ENCODE measurements around the gene ZNF862. TPM values are rescaled to one million over a fixed set of nuclear protein-coding genes. Genes with fewer than 3 reads are reported as not detected.

The ZNF862 gene
- 25.5 TPM for polyA plus RNA-seq (2013)

DNA sequence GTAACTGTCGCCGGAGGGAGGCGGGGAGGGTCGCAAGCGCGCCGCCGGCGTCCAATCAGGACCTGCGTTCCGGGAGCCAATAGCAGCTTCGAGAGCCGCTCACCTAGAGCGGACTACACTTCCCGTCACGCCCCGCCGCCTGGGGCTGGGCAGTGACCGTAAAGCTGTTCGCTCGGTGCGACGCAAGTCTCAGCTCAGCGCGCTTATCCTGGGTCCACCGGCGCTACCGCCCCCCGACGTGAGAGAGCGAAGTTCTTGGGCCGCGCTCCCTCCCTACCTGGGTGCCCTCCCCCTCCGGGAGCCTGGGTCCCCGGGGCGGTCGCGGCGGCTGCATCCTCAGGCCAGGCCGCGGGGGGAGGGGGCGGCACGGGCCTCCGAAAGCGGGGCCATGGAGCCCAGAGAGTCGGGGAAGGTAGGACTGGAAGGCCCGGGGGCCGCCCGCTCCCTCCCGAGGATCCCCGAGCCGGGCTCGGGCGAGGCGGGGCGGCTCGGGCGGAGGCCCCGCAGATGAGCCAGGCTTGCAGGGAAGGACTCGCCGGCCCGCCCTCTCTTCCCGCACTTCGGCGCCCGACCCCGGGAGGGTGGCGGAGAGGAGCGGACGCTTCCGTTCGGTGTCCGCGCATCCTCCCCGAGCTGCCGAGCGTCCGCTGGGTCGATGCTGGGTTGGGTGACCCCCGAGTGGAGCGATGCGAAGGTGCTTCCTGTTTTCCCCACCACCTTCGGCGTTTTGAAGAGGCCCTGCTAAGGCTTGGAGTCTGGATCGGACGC, at the start of gene ZNF862:
Gene ZNF862, plus strand, starts transcription at position 152 of the 768 bp plus-strand sequence. Its CDS starts 237 bp downstream, at position 389.
- DNase-seq = peak; percentile 98 to 99 (median 99)
- 0% methylated on average over 71 of the region's 86 CpGs for WGBS (ENCODE audit: insufficient coverage)
- Histone ChIP-seq H3K27me3 (replicated peaks in 2 of 5; ENCODE audit: control insufficient read depth in 4 of 5, insufficient read depth in 5 of 5, low read length in 4 of 5) (no peaks in the 10 kb centered on the region), H3K36me3 (ENCODE audit: control insufficient read depth in 4 of 4, insufficient read depth in 4 of 4, low read length in 3 of 4) (no peaks in the 10 kb centered on the region), H3K27ac (ENCODE audit: insufficient read depth in 1 of 2, low read depth in 1 of 2, low read length in 2 of 2, poor library complexity in 1 of 2, severe bottlenecking in 2 of 2) (peak within 1 kb of the TSS in 1 of 2 experiments; percentile 69), H3K4me3 (ENCODE audit: control insufficient read depth in 1 of 7, extremely low read depth in 1 of 7, insufficient read depth in 4 of 7, low read depth in 2 of 7, low read length in 6 of 7) (peak within 1 kb of the TSS; percentile 81 to 93 (median 88)), H3K9me3 (ENCODE audit: control extremely low read depth in 1 of 5, control insufficient read depth in 4 of 5, insufficient read depth in 2 of 5, low read depth in 1 of 5, low read length in 4 of 5) (no peaks in the 10 kb centered on the region), H3K4me1 (ENCODE audit: control extremely low read depth in 1 of 4, control insufficient read depth in 4 of 4, insufficient read depth in 4 of 4, low read length in 3 of 4) (peaks cover 2 to 12% (median 8%) of the 10 kb centered on the region in 4 experiments)
- CTCF ChIA-PET = interaction anchor here (0.9 to 3.2 kb wide), 7 partner anchors 9 to 32 kb away, joined by 3 to 18 read pairs (median 4); no protein-coding TSS in a partner anchor
- POLR2A ChIA-PET = interaction anchor here (0.9 to 1.4 kb wide), 2 partner anchors 29 to 31 kb away, joined by 3 read pairs; no protein-coding TSS in a partner anchor

DNA sequence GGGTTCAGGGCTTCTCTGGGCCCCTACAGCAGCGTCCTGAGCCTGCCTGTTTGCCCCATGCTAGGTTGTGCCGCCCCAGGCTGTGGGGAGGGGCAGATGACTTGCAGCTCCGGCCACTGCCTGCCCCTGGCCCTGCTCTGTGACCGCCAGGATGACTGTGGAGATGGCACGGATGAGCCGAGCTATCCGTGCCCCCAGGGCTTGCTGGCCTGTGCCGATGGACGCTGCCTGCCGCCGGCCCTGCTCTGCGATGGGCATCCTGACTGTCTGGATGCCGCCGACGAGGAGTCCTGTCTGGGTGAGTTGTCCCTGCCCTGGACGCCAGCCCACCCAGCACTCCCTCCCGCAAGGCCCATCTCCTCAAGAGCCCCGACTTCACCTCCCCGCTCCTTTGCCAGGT, 49.1 kb upstream of the ZNF862 start:
- no peak for DNase-seq
- Histone ChIP-seq H3K27me3 (replicated peaks in 2 of 5; ENCODE audit: control insufficient read depth in 4 of 5, insufficient read depth in 5 of 5, low read length in 4 of 5) (peaks cover 0 to 24% (median 3%) of the 10 kb centered on the region in 5 experiments), H3K27ac (ENCODE audit: insufficient read depth in 1 of 2, low read depth in 1 of 2, low read length in 2 of 2, poor library complexity in 1 of 2, severe bottlenecking in 2 of 2) (no peak overlapping the region), H3K36me3 (ENCODE audit: control insufficient read depth in 4 of 4, insufficient read depth in 4 of 4, low read length in 3 of 4) (no peaks in the 10 kb centered on the region), H3K4me3 (ENCODE audit: control insufficient read depth in 1 of 7, extremely low read depth in 1 of 7, insufficient read depth in 4 of 7, low read depth in 2 of 7, low read length in 6 of 7) (no peak overlapping the region), H3K9me3 (ENCODE audit: control extremely low read depth in 1 of 5, control insufficient read depth in 4 of 5, insufficient read depth in 2 of 5, low read depth in 1 of 5, low read length in 4 of 5) (no peaks in the 10 kb centered on the region), H3K4me1 (ENCODE audit: control extremely low read depth in 1 of 4, control insufficient read depth in 4 of 4, insufficient read depth in 4 of 4, low read length in 3 of 4) (peaks cover 0 to 13% (median 8%) of the 10 kb centered on the region in 4 experiments)
- ChIA-PET CTCF (interaction anchor here (0.9 to 4.5 kb wide), 12 partner anchors 10 to 127 kb away, joined by 3 to 31 read pairs (median 4); partner anchors contain the start of gene ZNF467), POLR2A (no interaction called here)
- 94% methylated on average over 11 of the region's 19 CpGs for WGBS (ENCODE audit: insufficient coverage)

DNA sequence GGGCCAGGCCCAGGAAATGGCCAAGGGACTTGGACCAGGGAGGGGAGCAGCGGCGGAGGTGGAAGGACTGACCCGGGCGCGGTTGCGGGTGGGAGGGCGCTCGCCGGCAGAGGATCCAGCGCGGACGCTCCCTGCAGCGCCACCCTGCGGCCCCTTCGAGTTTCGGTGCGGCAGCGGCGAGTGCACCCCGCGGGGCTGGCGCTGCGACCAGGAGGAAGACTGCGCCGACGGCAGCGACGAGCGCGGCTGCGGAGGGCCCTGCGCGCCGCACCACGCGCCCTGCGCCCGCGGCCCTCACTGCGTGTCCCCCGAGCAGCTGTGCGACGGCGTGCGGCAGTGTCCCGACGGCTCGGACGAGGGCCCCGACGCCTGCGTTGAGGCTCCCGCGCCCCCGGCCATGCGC, 48.0 kb upstream of the ZNF862 start:
- POLR2A ChIA-PET = no interaction called here
- CTCF ChIA-PET = interaction anchor here (0.8 to 4.5 kb wide), 14 partner anchors 9 to 128 kb away, joined by 3 to 31 read pairs (median 4); partner anchors contain the start of gene ZNF467
- Histone ChIP-seq H3K4me1 (ENCODE audit: control extremely low read depth in 1 of 4, control insufficient read depth in 4 of 4, insufficient read depth in 4 of 4, low read length in 3 of 4) (peaks cover 0 to 13% (median 8%) of the 10 kb centered on the region in 4 experiments), H3K27ac (ENCODE audit: insufficient read depth in 1 of 2, low read depth in 1 of 2, low read length in 2 of 2, poor library complexity in 1 of 2, severe bottlenecking in 2 of 2) (no peak overlapping the region), H3K9me3 (ENCODE audit: control extremely low read depth in 1 of 5, control insufficient read depth in 4 of 5, insufficient read depth in 2 of 5, low read depth in 1 of 5, low read length in 4 of 5) (no peaks in the 10 kb centered on the region), H3K36me3 (ENCODE audit: control insufficient read depth in 4 of 4, insufficient read depth in 4 of 4, low read length in 3 of 4) (no peaks in the 10 kb centered on the region), H3K4me3 (ENCODE audit: control insufficient read depth in 1 of 7, extremely low read depth in 1 of 7, insufficient read depth in 4 of 7, low read depth in 2 of 7, low read length in 6 of 7) (peak overlapping the region in 2 of 7 experiments; percentile 40 to 53), H3K27me3 (replicated peaks in 2 of 5; ENCODE audit: control insufficient read depth in 4 of 5, insufficient read depth in 5 of 5, low read length in 4 of 5) (peaks cover 0 to 27% (median 7%) of the 10 kb centered on the region in 5 experiments)
- peak; percentile 53 to 77 (median 75) for DNase-seq
- WGBS (ENCODE audit: insufficient coverage) = 3% methylated on average over 48 of the region's 56 CpGs

DNA sequence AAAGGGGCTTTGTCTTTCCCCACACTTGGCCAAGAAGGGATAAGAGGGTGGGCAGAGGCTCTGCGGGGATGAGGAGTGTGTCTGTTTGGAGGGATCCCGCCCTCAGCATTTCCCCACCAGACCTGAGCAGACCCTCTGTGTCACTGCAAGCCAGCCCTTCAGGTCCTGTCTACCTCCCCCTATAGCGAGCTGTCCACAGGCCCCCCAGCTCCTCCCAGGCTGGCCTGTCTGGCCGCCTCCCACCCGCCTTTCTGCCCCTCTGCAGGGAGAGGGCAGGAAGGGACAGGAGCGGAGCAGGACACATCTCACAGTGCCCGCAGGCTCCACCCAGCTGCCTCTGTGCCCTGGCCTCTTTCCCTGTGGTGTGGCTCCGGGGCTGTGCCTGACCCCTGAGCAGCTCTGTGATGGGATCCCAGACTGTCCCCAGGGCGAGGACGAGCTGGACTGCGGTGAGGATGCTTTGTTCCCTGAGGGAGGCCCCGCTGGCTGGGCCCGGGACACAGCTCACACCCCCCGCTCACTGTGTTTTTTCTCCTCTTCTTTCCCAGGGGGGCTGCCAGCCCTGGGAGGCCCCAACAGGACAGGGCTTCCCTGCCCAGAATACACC, 47.3 kb upstream of the ZNF862 start:
- DNase-seq = no peak
- ChIA-PET CTCF (interaction anchor here (0.6 to 4.5 kb wide), 9 partner anchors 9 to 676 kb away, joined by 3 to 31 read pairs (median 4); partner anchors contain the start of gene ZNF467), POLR2A (no interaction called here)
- H3K4me3 ChIP-seq (ENCODE audit: control insufficient read depth in 1 of 7, extremely low read depth in 1 of 7, insufficient read depth in 4 of 7, low read depth in 2 of 7, low read length in 6 of 7) = no peak overlapping the region
- H3K4me1 ChIP-seq (ENCODE audit: control extremely low read depth in 1 of 4, control insufficient read depth in 4 of 4, insufficient read depth in 4 of 4, low read length in 3 of 4) = peaks cover 0 to 13% (median 8%) of the 10 kb centered on the region in 4 experiments
- peaks cover 0 to 27% (median 7%) of the 10 kb centered on the region in 5 experiments for H3K27me3 ChIP-seq (replicated peaks in 2 of 5; ENCODE audit: control insufficient read depth in 4 of 5, insufficient read depth in 5 of 5, low read length in 4 of 5)
- H3K9me3 ChIP-seq (ENCODE audit: control extremely low read depth in 1 of 5, control insufficient read depth in 4 of 5, insufficient read depth in 2 of 5, low read depth in 1 of 5, low read length in 4 of 5) = no peaks in the 10 kb centered on the region
- H3K27ac ChIP-seq (ENCODE audit: insufficient read depth in 1 of 2, low read depth in 1 of 2, low read length in 2 of 2, poor library complexity in 1 of 2, severe bottlenecking in 2 of 2) = no peak overlapping the region
- WGBS (ENCODE audit: insufficient coverage) = 92% methylated on average over 11 of the region's 14 CpGs
- H3K36me3 ChIP-seq (ENCODE audit: control insufficient read depth in 4 of 4, insufficient read depth in 4 of 4, low read length in 3 of 4) = no peaks in the 10 kb centered on the region

DNA sequence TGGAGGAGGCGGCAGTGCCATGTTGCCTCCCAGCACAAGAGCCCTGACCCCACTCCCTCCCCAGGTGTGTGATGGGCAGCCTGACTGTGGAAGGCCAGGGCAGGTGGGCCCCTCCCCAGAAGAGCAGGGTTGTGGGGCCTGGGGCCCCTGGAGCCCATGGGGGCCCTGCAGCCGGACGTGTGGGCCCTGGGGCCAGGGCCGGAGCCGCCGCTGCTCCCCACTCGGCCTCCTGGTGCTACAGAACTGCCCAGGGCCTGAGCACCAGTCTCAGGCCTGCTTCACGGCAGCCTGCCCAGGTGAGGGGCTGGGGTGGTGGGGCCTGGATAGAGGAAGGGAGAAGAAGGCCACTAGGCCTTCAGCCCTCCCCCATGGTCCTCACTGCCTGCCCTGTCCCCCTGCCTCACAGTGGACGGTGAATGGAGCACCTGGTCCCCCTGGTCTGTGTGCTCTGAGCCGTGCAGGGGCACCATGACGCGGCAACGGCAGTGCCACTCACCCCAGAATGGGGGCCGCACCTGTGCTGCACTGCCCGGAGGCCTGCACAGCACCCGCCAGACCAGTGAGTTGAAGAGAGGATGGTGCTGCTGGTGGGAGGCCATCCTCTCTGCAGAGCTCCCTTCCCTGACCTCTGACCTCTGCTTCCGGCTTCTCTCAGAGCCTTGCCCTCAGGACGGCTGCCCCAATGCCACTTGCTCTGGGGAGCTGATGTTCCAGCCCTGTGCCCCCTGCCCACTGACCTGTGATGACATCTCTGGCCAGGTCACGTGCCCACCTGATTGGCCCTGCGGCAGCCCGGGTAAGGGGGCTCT, 46.6 kb upstream of the ZNF862 start:
- POLR2A ChIA-PET = no interaction called here
- Histone ChIP-seq H3K36me3 (ENCODE audit: control insufficient read depth in 4 of 4, insufficient read depth in 4 of 4, low read length in 3 of 4) (no peaks in the 10 kb centered on the region), H3K27ac (ENCODE audit: insufficient read depth in 1 of 2, low read depth in 1 of 2, low read length in 2 of 2, poor library complexity in 1 of 2, severe bottlenecking in 2 of 2) (no peak overlapping the region), H3K27me3 (replicated peaks in 2 of 5; ENCODE audit: control insufficient read depth in 4 of 5, insufficient read depth in 5 of 5, low read length in 4 of 5) (peaks cover 0 to 27% (median 7%) of the 10 kb centered on the region in 5 experiments), H3K4me1 (ENCODE audit: control extremely low read depth in 1 of 4, control insufficient read depth in 4 of 4, insufficient read depth in 4 of 4, low read length in 3 of 4) (peaks cover 0 to 13% (median 8%) of the 10 kb centered on the region in 4 experiments), H3K4me3 (ENCODE audit: control insufficient read depth in 1 of 7, extremely low read depth in 1 of 7, insufficient read depth in 4 of 7, low read depth in 2 of 7, low read length in 6 of 7) (no peak overlapping the region), H3K9me3 (ENCODE audit: control extremely low read depth in 1 of 5, control insufficient read depth in 4 of 5, insufficient read depth in 2 of 5, low read depth in 1 of 5, low read length in 4 of 5) (no peaks in the 10 kb centered on the region)
- CTCF ChIA-PET = interaction anchor here (1.4 to 4.5 kb wide), 7 partner anchors 8 to 121 kb away, joined by 3 to 31 read pairs (median 7); partner anchors contain the start of gene ZNF467
- no peak for DNase-seq
- WGBS (ENCODE audit: insufficient coverage) = 98% methylated on average over 9 of the region's 21 CpGs

DNA sequence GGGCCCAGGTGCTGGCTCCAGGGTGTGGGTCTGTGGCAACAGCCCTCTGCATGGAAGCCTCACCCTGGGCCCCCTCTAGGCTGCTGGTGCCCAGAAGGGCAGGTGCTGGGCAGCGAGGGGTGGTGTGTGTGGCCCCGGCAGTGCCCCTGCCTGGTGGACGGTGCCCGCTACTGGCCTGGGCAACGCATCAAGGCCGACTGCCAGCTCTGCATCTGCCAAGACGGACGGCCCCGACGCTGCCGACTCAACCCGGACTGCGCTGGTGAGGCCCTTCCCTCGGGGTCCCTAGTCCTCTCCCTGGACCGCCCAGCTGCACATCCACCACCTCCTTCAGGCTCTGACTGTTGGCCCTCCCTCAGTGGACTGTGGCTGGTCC, 46.0 kb upstream of the ZNF862 start:
- Histone ChIP-seq H3K9me3 (ENCODE audit: control extremely low read depth in 1 of 5, control insufficient read depth in 4 of 5, insufficient read depth in 2 of 5, low read depth in 1 of 5, low read length in 4 of 5) (no peaks in the 10 kb centered on the region), H3K4me1 (ENCODE audit: control extremely low read depth in 1 of 4, control insufficient read depth in 4 of 4, insufficient read depth in 4 of 4, low read length in 3 of 4) (peaks cover 0 to 13% (median 7%) of the 10 kb centered on the region in 4 experiments), H3K27me3 (replicated peaks in 2 of 5; ENCODE audit: control insufficient read depth in 4 of 5, insufficient read depth in 5 of 5, low read length in 4 of 5) (peaks cover 0 to 27% (median 7%) of the 10 kb centered on the region in 5 experiments), H3K27ac (ENCODE audit: insufficient read depth in 1 of 2, low read depth in 1 of 2, low read length in 2 of 2, poor library complexity in 1 of 2, severe bottlenecking in 2 of 2) (no peak overlapping the region), H3K4me3 (ENCODE audit: control insufficient read depth in 1 of 7, extremely low read depth in 1 of 7, insufficient read depth in 4 of 7, low read depth in 2 of 7, low read length in 6 of 7) (no peak overlapping the region), H3K36me3 (ENCODE audit: control insufficient read depth in 4 of 4, insufficient read depth in 4 of 4, low read length in 3 of 4) (no peaks in the 10 kb centered on the region)
- WGBS (ENCODE audit: insufficient coverage) = 91% methylated on average over 14 of the region's 15 CpGs
- ChIA-PET POLR2A (no interaction called here), CTCF (no interaction called here)
- no peak for DNase-seq
